ENCODE measurements around the gene MYO3B.

DNA sequence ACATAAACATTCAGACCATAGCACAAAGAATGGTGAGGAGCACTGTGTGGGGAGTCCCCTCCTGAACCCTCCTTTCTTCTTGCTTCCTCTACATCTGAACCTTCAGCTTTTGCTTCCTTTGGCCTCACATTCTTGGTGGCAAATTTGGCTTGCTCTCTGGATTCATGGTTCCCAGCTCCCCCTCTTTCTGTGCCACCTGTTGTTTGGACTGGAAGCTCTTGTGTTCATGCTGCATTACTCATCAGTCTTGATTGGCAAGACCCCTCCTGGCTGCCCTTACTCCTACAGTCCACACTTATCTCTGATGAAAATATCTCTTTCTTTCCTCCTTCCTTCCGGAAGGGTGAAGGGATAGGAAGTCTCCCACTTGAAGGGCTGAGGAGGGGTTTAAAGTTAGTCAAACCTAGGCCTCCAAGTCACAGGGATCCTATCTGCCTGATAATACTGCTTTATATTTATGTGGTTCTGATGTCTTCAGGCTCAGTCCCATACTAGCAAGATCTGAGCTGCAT is 70.0 kb downstream of the MYO3B start:
- TF ChIP-seq POLR2AphosphoS5 (IDR thresholded peaks at IDR 0.05; ENCODE audit: low read depth, low read length) (no peak), TAF1 (IDR thresholded peaks at IDR 0.05; ENCODE audit: borderline replicate concordance, insufficient read depth, low read length) (no peak)
- TF ChIP-seq, protein P1, sequence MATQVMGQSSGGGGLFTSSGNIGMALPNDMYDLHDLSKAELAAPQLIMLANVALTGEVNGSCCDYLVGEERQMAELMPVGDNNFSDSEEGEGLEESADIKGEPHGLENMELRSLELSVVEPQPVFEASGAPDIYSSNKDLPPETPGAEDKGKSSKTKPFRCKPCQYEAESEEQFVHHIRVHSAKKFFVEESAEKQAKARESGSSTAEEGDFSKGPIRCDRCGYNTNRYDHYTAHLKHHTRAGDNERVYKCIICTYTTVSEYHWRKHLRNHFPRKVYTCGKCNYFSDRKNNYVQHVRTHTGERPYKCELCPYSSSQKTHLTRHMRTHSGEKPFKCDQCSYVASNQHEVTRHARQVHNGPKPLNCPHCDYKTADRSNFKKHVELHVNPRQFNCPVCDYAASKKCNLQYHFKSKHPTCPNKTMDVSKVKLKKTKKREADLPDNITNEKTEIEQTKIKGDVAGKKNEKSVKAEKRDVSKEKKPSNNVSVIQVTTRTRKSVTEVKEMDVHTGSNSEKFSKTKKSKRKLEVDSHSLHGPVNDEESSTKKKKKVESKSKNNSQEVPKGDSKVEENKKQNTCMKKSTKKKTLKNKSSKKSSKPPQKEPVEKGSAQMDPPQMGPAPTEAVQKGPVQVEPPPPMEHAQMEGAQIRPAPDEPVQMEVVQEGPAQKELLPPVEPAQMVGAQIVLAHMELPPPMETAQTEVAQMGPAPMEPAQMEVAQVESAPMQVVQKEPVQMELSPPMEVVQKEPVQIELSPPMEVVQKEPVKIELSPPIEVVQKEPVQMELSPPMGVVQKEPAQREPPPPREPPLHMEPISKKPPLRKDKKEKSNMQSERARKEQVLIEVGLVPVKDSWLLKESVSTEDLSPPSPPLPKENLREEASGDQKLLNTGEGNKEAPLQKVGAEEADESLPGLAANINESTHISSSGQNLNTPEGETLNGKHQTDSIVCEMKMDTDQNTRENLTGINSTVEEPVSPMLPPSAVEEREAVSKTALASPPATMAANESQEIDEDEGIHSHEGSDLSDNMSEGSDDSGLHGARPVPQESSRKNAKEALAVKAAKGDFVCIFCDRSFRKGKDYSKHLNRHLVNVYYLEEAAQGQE (IDR thresholded peaks at IDR 0.05; ENCODE audit: insufficient read depth in 1 of 2, low read depth in 2 of 2, low read length in 2 of 2), result no peak
